Suprapubic skin (tissue), 4 donors: ENCODE results near the gene TPD52L1. TPM values are rescaled to one million over a fixed set of nuclear protein-coding genes. Genes with fewer than 3 reads are reported as not detected.

ENCODE experiments used
- DNase-seq, 2 donors: peaks; one replicate each; pipeline ENCODE4 v3.0.0-alpha.2; 2019; ENCODE audit warnings: low spot score in 2 of 2
- H3K27ac ChIP-seq: fragments of 200-600 bp; sonication (generic); one replicate; pipeline ENCODE4 v1.5.1; 2019
- H3K27me3 ChIP-seq: fragments of 200-600 bp; sonication (generic); one replicate; pipeline ENCODE4 v1.5.1; 2019
- H3K36me3 ChIP-seq: fragments of 200-600 bp; sonication (generic); one replicate; pipeline ENCODE4 v1.5.1; 2019
- H3K4me1 ChIP-seq: fragments of 200-600 bp; sonication (generic); one replicate; pipeline ENCODE4 v1.5.1; 2019
- H3K4me3 ChIP-seq: fragments of 200-600 bp; sonication (generic); one replicate; pipeline ENCODE4 v1.5.1; 2019; ENCODE audit warnings: mild to moderate bottlenecking
- H3K9me3 ChIP-seq: fragments of 200-600 bp; sonication (generic); one replicate; pipeline ENCODE4 v1.5.1; 2019
- CTCF ChIP-seq, 2 donors: fragments of 200-600 bp in 1 of 2; fragments of 450-650 bp in 1 of 2; sonication (generic) in 1 of 2; IDR thresholded peaks; one replicate each; pipeline ENCODE4 v1.5.1; 2016 to 2019; ENCODE audit warnings: antibody characterized with exemption in 2 of 2, mild to moderate bottlenecking in 1 of 2, moderate library complexity in 1 of 2
- EP300 ChIP-seq: sonication (generic); formaldehyde crosslinking; IDR thresholded peaks from one replicate; pipeline ENCODE4 v1.6.1; 2017; ENCODE audit warnings: antibody characterized with exemption
- POLR2A ChIP-seq, 2 donors: fragments of 450-650 bp; IDR thresholded peaks; one replicate each; pipeline ENCODE4 v1.6.1; 2017; ENCODE audit warnings: antibody characterized with exemption in 2 of 2, mild to moderate bottlenecking in 2 of 2, moderate library complexity in 2 of 2
- POLR2AphosphoS5 ChIP-seq, 3 donors: sonication (generic); formaldehyde crosslinking; IDR thresholded peaks; one replicate each; pipeline ENCODE4 v1.6.1; 2017; ENCODE audit warnings: antibody characterized with exemption in 3 of 3
- WGBS: methylation state at CpG from one replicate; pipeline ENCODE4 v1.1.5; 2018; 5-methylcytosine and 5-hydroxymethylcytosine counted together
- total RNA-seq, 4 donors: library from RNA; depleted of rRNA; stranded (reverse); fragments of >200 nt; gene quantifications; one replicate each; pipeline ENCODE4 v1.1.0, GENCODE V29; 2016

TPD52L1 gene
- total RNA-seq, 4 donors from 2014 or later = 146 to 202 (median 190) TPM

GRCh38 chr6:125269328-125269985 is 115.9 kb downstream of the TPD52L1 start:
- peaks cover 26% of the 10 kb centered on the region for H3K36me3 ChIP-seq
- H3K4me1 ChIP-seq = no peaks in the 10 kb centered on the region
- no peak overlapping the region for H3K27ac ChIP-seq
- no peaks in the 10 kb centered on the region for H3K9me3 ChIP-seq
- DNase-seq = no peak
- 82% methylated on average over 7 of the region's 7 CpGs for WGBS
- TF ChIP-seq POLR2A (IDR thresholded peaks at IDR 0.05) = no peak
- no peak for TF ChIP-seq EP300
- TF ChIP-seq CTCF (IDR thresholded peaks at IDR 0.05) = no peak
- no peak for TF ChIP-seq POLR2AphosphoS5 (IDR thresholded peaks at IDR 0.05)
- H3K4me3 ChIP-seq = no peak overlapping the region
- no peaks in the 10 kb centered on the region for H3K27me3 ChIP-seq

GRCh38 chr6:125270380-125270779 is 116.8 kb downstream of the TPD52L1 start:
- DNase-seq = no peak
- Histone ChIP-seq H3K36me3 (peaks cover 26% of the 10 kb centered on the region), H3K27ac (no peak overlapping the region), H3K9me3 (no peaks in the 10 kb centered on the region), H3K4me3 (no peak overlapping the region), H3K4me1 (no peaks in the 10 kb centered on the region), H3K27me3 (no peaks in the 10 kb centered on the region)
- TF ChIP-seq EP300 = no peak
- WGBS = 88% methylated on average over 4 of the region's 4 CpGs

GRCh38 chr6:125271486-125272159 is 118.0 kb downstream of the TPD52L1 start:
- WGBS = 82% methylated on average over 4 of the region's 8 CpGs
- H3K27ac ChIP-seq = no peak overlapping the region
- H3K36me3 ChIP-seq = peaks cover 30% of the 10 kb centered on the region
- no peaks in the 10 kb centered on the region for H3K9me3 ChIP-seq
- no peak for TF ChIP-seq POLR2A (IDR thresholded peaks at IDR 0.05)
- no peak for TF ChIP-seq CTCF (IDR thresholded peaks at IDR 0.05)
- no peak for TF ChIP-seq EP300
- no peak for TF ChIP-seq POLR2AphosphoS5 (IDR thresholded peaks at IDR 0.05)
- no peaks in the 10 kb centered on the region for H3K4me1 ChIP-seq
- H3K4me3 ChIP-seq = no peak overlapping the region
- no peaks in the 10 kb centered on the region for H3K27me3 ChIP-seq
- no peak for DNase-seq

GRCh38 chr6:125273251-125273650 is 119.7 kb downstream of the TPD52L1 start:
- TF ChIP-seq EP300 (no peak), POLR2AphosphoS5 (IDR thresholded peaks at IDR 0.05) (no peak), CTCF (IDR thresholded peaks at IDR 0.05) (no peak), POLR2A (IDR thresholded peaks at IDR 0.05) (no peak)
- no peak for DNase-seq
- Histone ChIP-seq H3K4me3 (no peak overlapping the region), H3K27me3 (no peaks in the 10 kb centered on the region), H3K27ac (no peak overlapping the region), H3K9me3 (no peaks in the 10 kb centered on the region), H3K36me3 (peaks cover 31% of the 10 kb centered on the region), H3K4me1 (no peaks in the 10 kb centered on the region)
- WGBS = 94% methylated on average over 6 of the region's 8 CpGs

GRCh38 chr6:125273965-125274364 is 120.4 kb downstream of the TPD52L1 start:
- Histone ChIP-seq H3K27ac (no peak overlapping the region), H3K36me3 (peaks cover 31% of the 10 kb centered on the region), H3K9me3 (no peaks in the 10 kb centered on the region), H3K27me3 (no peaks in the 10 kb centered on the region), H3K4me3 (no peak overlapping the region), H3K4me1 (peaks cover 4% of the 10 kb centered on the region)
- no peak for DNase-seq
- TF ChIP-seq POLR2A (IDR thresholded peaks at IDR 0.05) (no peak), POLR2AphosphoS5 (IDR thresholded peaks at IDR 0.05) (peak in 1 of 3 donors; percentile 47)
- WGBS = 80% methylated on average over 7 of the region's 7 CpGs

GRCh38 chr6:125274935-125275334 is 121.4 kb downstream of the TPD52L1 start:
- no peaks in the 10 kb centered on the region for H3K27me3 ChIP-seq
- no peak overlapping the region for H3K27ac ChIP-seq
- TF ChIP-seq POLR2AphosphoS5 (IDR thresholded peaks at IDR 0.05) (no peak), EP300 (no peak), CTCF (IDR thresholded peaks at IDR 0.05) (no peak), POLR2A (IDR thresholded peaks at IDR 0.05) (no peak)
- no peaks in the 10 kb centered on the region for H3K9me3 ChIP-seq
- H3K4me1 ChIP-seq = peaks cover 4% of the 10 kb centered on the region
- WGBS = 86% methylated on average over 3 of the region's 3 CpGs
- no peak for DNase-seq
- H3K4me3 ChIP-seq = no peak overlapping the region
- peaks cover 32% of the 10 kb centered on the region for H3K36me3 ChIP-seq
